NCI-H2107 treated with DMSO at 0.1 percent for 48 hours (cell line): ENCODE data around the gene C1orf35.
"Not testable (repeated sequence)": the region's sequence is repeated elsewhere in the genome, so short reads cannot be mapped to it uniquely, and the experiment has no call there.

Source experiments
- DNase-seq: peaks from one replicate; lab custom pipeline; 2025; ENCODE audit not compliant: unreplicated experiment; lab: John Stamatoyannopoulos, UW

Gene C1orf35

DNA sequence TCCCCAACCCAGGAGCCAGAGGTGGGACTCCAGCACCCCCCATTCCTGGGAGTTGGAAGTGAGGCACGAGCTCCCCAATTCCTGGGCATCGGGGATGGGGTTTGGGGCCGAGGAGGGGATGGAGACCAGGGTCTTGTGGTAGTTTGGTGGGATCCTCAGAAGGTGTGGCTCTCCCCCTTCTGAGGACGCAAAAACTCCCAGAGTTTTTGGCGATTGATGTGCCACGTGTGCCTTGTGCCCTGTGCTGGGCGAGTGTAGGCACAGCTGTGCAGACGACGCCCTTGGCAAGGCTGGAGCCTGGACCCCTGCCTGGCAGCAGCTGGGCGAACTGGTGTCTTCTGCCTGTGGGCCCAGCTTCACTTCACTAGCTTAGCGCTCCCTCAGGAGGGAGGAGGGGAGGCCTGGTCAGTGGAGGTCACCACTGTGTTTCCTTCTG is 39.6 kb upstream of the C1orf35 start:
- DNase-seq = no peak

GRCh38 chr1:228142155-228142691 is 39.1 kb upstream of the C1orf35 start:
- no peak for DNase-seq

- DNase-seq = peak; percentile 81
Measured at GRCh38 chr1:228141226-228142044, 38.3 kb upstream of the C1orf35 start.

GRCh38 chr1:228140724-228141225 is 37.6 kb upstream of the C1orf35 start:
- no peak for DNase-seq

DNA sequence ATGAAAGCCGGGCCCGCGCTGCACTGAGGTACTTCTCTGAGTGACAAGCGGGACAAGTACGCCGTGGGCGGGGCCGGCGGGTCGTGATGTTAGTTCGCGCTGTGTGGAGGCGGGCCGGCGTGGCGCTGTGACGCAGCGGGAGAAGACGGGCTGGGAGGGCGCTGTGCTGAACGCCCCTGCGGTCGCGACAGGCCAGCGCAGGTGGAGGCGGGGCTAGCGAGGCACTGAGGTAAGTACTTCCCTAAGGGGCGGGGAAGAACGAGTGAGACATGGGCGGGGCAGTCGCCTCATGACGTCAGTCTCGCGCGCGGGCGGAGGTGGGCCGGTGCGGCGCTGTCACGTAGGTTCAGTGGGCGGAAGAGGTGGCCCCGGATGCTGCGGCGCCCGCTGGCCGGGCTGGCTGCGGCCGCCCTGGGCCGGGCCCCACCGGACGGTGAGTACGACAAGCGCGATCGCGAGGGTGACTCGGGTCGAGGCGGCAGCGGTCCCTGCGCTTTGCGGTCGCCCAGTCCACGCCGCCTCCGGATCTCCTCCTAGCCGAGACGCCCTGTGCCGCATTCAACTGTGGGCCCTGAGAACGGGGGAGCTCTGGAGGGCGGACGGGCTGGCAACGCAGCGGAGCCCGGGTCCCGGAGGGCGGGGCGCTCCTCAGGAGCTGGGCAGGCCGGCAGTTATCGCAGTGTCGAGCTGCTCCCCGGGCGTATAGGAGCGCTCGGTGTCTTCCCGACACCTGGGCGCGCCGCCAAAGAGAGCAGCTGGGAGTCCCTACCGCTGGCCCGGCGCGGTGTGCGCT is 37.0 kb upstream of the C1orf35 start, which contains the start of gene GUK1:
Gene GUK1, plus strand, starts transcription at position 349 of the 793 bp plus-strand sequence. Its CDS starts 24 bp downstream, at position 373.
- DNase-seq = peak; percentile 98

- no peak for DNase-seq
Measured at GRCh38 chr1:228139406-228139930, 36.3 kb upstream of the C1orf35 start.

GRCh38 chr1:228136901-228137300 is 33.8 kb upstream of the C1orf35 start:
- no peak for DNase-seq

DNA sequence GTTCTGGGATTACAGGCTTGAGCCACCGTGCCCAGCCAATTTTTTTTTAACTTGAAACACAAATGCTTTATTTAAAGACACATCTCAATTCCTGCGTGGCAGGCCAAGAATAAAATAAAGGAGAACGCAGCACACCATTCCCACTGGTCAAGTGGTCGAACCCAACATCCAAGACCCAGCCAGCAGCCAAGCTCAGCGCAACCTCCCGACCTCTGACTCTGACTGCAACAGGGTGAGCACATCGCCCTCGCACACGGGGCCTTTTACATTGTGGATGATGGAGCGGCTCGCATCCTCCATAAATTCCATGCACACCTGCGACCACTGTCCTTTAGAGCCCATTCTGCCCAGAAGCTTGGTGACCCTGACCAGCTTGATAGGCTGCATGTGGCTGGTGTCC is 31.5 kb upstream of the C1orf35 start:
- DNase-seq = no peak

DNA sequence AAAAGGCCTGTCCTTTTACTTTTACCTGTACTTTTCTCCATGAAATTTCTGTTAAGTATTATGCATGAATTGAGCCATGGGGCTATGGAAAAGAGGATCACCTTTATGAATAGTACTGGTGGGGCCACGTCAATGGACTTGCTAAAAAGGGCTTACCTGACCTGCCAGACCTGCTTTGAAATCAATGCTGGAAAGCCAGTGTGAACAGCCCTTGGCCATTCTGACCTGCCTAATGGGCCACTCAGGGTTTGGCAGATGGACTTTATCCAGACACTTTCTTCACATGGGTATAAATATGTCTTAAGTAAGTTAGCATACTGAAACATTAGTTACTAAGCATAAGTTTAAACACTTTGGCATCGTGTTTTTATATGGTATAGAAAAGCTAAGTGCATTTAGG is 28.6 kb upstream of the C1orf35 start:
- DNase-seq = no peak

DNA sequence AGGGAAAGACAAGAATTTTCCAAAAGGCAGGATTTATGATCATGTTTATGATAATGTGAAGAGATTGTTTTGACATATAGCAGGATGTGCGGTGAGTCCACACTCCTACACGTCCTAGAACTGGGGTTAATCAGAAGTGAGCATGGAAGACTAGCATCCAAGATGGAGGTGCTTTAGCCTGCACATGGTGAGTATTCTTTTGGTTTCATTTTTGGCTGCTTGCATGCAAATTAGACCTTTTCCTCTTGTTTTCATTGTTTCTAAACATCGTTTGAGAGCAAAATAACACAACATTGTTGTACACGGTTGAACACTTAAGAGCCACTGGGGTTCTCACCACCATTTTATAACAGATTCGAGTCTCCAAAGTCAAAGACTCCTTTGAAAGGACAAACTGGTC is 22.1 kb upstream of the C1orf35 start:
- DNase-seq = no peak

DNA sequence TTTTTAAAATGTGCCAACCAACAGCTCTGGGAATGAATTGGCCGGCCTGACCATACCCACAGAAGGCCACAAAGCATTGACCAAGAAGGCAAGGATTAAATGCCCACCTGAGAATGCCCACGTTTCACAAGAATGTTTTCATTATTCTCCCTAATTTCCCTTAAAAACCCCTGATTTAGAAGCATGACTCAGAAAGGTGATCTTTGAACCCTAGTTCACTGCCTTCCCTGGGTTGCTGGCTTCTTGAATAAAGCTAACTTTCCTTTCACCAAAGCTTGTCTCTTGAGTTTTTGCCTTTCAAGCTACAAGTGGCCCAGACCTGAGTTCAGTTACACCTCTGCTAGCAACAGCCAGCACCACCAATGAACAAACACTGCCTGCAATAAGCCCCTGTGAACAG is 20.4 kb upstream of the C1orf35 start:
- DNase-seq = no peak

DNA sequence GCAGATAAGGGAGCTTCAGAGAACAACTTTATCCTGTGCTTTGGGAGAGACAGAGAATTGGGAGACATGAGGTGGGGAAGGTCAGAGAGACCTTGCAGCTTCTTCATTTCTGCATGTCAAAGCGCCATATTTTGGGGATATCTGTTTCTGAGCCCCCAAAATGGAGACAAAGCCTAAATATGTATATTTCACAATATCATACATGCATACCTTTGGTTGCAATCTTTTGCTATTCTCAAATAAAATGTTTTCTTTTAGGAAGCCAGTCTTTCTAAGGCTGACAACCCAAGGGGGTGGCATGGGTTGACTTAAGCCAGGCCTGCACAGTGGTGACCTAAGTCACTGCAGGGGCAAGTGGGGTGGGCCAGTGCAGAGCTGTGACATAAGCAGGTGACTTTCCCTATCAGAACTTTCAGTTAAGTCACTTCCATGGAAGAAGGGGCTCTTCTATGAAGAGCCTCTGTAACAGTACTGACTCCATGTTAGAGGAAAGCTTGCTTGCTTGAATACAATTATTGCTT is 19.9 kb upstream of the C1orf35 start:
- DNase-seq = no peak

DNA sequence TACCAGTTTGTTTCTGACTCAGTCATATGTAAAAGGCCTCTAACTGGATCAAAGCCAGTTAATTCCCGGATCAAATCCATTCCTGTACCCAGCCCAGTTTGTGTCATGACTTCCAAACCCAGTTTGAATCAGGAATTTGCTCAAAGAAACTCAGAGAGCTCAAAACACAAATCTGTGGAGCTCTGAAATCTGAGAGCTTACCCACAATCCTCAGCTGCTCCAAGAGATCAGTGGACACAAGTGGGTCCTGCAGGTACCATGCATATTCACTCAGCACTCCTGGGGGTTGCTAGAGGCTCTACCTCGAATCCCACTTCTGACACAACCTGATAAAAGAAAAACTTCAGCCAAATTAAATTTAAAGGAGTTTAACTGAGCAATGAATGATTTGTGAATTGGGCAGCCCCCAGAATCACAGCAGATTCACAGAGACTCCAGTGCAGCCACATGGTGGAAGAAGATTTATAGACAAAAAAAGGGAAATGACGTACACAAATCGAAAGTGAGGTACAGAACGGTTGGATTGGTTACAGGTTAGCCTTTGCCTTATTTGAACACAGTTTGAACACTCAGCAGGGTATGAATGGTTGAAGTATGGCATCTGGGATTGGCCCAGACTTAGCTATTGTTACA is 17.8 kb upstream of the C1orf35 start:
- no peak for DNase-seq

DNA sequence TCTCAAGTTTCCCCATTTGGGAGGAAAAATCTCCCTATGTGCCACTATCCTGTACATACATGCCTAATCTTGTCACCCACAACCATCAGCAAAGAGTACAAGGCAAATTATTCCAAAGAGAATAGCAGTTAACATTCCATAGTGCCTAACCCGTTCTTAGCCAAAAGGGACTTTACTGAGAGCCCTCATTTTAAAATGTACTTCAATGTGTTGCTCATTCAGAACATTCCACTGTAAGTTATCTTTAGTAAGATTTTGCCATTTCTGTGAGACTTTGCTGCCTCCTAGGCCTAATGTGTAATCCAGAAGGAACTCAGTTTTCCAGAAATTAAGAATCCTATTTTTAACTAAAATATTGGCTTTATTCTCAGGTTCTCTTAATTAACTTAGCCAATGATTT is 17.2 kb upstream of the C1orf35 start:
- DNase-seq = no peak

GRCh38 chr1:228118040-228118439 is 14.9 kb upstream of the C1orf35 start:
- no peak for DNase-seq

DNA sequence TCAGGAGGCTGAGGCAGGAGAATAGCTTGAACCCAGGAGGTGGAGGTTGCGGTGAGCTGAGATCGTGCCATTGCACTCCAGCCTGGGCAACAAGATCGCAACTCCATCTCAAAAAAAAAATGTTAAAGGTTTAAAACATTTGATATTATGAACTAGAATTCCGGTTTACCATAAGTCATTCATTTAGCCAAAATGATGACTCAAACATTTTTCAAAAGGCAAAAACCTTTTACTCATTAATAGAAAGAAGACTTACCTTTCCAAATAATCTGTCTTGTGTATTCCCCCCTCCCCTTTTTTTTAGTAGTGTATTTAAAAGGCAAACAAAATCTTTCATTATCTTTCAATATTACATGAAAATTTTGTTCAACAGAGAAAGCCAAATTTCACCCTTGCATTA is 14.2 kb upstream of the C1orf35 start:
- no peak for DNase-seq

GRCh38 chr1:228114827-228115226 is 11.7 kb upstream of the C1orf35 start:
- DNase-seq = no peak

DNA sequence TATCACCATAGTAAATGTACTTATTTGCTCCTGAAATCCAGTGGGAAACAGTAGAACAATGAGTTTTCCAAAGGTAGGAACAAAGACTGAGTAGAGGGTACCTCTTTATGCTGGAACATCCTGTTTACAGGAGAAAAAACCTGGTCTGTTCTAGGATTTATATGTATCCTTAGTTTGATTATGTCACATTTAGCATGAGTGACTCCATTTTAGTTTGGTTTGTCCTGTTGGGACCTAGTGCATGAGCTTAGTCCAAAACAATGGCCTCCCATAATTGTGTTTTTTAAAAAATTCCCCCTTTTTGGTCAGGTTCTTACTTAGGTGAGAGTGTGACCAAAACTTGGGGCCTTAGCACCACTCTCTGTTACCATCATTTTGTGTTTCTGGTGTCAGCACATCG is 9.5 kb upstream of the C1orf35 start:
- no peak for DNase-seq

DNA sequence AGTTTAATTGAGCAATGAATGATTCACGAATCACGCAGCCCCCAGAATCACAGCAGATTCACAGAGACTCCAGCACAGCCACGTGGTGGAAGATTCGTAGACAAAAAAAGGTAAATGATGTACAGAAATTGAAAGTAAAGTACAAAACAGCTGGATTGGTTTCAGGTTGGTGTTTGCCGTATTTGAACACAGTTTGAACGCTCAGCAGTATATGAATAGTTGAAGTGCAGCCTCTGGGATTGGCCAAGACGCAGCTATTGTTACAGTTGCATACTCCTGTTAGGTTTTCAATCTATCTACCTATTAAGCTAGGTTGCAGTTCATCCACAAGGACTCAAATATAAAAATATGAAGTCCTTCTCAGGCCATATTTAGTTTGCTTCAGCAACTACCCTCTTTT is 9.0 kb upstream of the C1orf35 start:
- no peak for DNase-seq

DNA sequence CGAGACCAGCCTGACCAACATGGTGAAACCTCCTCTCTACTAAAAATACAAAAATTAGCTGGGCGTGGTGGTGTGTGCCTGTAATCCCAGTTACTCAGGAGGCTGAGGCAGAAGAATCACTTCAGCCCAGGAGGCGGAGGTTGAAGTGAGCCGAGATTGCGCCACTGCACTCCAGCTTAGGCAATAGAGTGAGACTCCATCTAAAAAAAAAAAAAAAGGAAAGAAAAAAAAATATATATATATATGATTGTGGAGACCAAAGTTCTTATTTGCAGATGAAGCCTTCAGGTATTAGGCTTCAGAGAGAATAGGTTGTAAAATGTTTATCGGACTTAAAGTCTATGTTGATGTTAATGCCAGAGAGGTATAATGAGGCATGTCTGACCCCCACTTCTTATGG is 8.2 kb upstream of the C1orf35 start:
- not testable (repeated sequence) for DNase-seq

DNA sequence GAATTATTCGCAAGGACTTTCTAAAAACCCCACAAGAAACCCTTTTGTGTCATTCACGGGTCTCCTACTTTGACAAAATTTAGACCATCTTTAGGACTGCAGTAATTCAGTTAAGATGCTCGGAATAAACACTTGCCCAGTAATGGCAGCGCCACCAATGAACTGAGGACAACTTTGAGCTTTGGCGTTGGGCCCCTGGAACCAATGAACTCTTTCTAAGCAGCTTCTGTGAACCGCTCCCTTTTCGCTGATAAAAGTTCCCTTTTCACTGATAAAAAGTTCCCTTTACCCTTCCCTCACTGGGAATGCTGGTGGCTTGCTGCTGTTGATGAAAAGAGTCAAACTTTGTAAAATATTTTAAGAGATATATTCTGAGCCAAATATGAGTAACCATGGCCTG is 7.4 kb upstream of the C1orf35 start:
- no peak for DNase-seq
